Lung (tissue), 12 donors: Measurements from ENCODE around the gene BARX1. TPM values are rescaled to one million over a fixed set of nuclear protein-coding genes. Genes with fewer than 3 reads are reported as not detected.

Experiments
- ATAC-seq: fragments of 200-7000 bp; cut with Tn5 transposase; one replicate; pipeline ENCODE4 v1.9.1; 2020; ENCODE audit warnings: moderate number of reproducible peaks; ENCODE audit not compliant: insufficient read depth, low FRiP score
- DNase-seq, 3 donors: peaks; one replicate each; pipeline ENCODE4 v3.0.0-alpha.2; 2013 to 2017
- H3K27ac ChIP-seq, 2 donors: one replicate each; pipeline ENCODE4 v1.5.1; 2013; ENCODE audit warnings: mild to moderate bottlenecking in 2 of 2, moderate library complexity in 2 of 2, control low read depth in 1 of 2, inconsistent platforms in 1 of 2, low read depth in 1 of 2, low read length in 1 of 2
- H3K27me3 ChIP-seq, 3 donors: one replicate each; pipeline ENCODE4 v1.5.1; 2013; ENCODE audit warnings: low read length in 2 of 3; ENCODE audit not compliant: control insufficient read depth in 3 of 3, insufficient read depth in 3 of 3
- H3K36me3 ChIP-seq, 4 donors: one replicate each; pipeline ENCODE4 v1.5.1; 2013; ENCODE audit warnings: low read length in 4 of 4, mild to moderate bottlenecking in 1 of 4, moderate library complexity in 1 of 4; ENCODE audit not compliant: control insufficient read depth in 4 of 4, insufficient read depth in 4 of 4
- H3K4me1 ChIP-seq, 5 donors: one replicate each; pipeline ENCODE4 v1.5.1; 2013; ENCODE audit warnings: low read length in 5 of 5, mild to moderate bottlenecking in 2 of 5, moderate library complexity in 1 of 5; ENCODE audit not compliant: control insufficient read depth in 5 of 5, insufficient read depth in 5 of 5
- H3K4me3 ChIP-seq: one replicate; pipeline ENCODE4 v1.5.1; 2013; ENCODE audit warnings: mild to moderate bottlenecking, control low read depth, moderate library complexity
- H3K9ac ChIP-seq, 2 donors: one replicate each; pipeline ENCODE4 v1.5.1; 2013; ENCODE audit warnings: low read length in 2 of 2, control low read depth in 1 of 2; ENCODE audit not compliant: insufficient read depth in 1 of 2
- H3K9me3 ChIP-seq, 4 donors: one replicate each; pipeline ENCODE4 v1.5.1; 2013; ENCODE audit warnings: low read length in 3 of 4, mild to moderate bottlenecking in 1 of 4, moderate library complexity in 1 of 4; ENCODE audit not compliant: control insufficient read depth in 4 of 4, insufficient read depth in 3 of 4
- CTCF ChIP-seq: IDR thresholded peaks from 2 replicates; pipeline ENCODE4 v1.5.1; 2012; ENCODE audit warnings: mild to moderate bottlenecking; ENCODE audit errors: control extremely low read depth, extremely low read depth
- WGBS, 2 donors: extraction: QIAGEN DNeasy Blood & Tissue Kit; methylation state at CpG; one replicate each; pipeline ENCODE4 v1.1.7; 2013; 5-methylcytosine and 5-hydroxymethylcytosine counted together
- polyA plus RNA-seq, 2 donors: library from polyadenylated mRNA; stranded (reverse); fragments of 200-250 nt; gene quantifications; one replicate each; pipeline ENCODE4 v1.2.1, GENCODE V29; 2013
- total RNA-seq, 2 donors: library from RNA; depleted of rRNA in 1 of 2; stranded (reverse); fragments of >200 nt in 1 of 2; gene quantifications; one replicate each; pipeline ENCODE4 v1.2.1, GENCODE V29; 2014 to 2021
- donor health status: control.
- donor health status: control.
- donor health status: Bipolar disorder and iron deficiency.
- donor health status: healthy.
- donor health status: DM: yes; HTN: yes; CAD: no.

The BARX1 gene
- total and polyA plus RNA-seq, 4 donors, result 0.08 to 0.09 TPM; not detected in 2

DNA sequence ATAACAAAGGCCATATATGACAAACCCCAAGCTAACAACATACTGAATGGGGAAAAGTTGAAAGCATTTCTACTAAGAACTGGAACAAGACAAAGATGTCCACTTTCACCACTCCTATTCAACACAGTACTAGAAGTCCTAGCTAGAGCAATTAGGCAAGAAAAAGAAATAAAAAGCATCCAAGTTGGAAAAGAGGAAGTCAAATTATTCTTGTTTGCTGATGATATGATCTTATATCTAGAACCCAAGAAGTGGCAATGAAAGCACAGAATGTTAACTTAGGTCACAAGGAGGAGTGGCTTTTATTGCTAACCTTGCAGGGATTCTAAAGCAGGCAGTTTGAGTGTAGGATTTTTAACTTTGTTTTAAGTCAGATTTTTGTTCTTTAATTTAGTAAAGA lies 35.3 kb upstream of the BARX1 start:
- TF ChIP-seq CTCF, result no peak
- Histone ChIP-seq H3K9me3 (peaks cover 0 to 12% (median 6%) of the 10 kb centered on the region in 4 donors), H3K9ac (no peak overlapping the region), H3K27me3 (peaks cover 0 to 2% (median 0%) of the 10 kb centered on the region in 3 donors), H3K4me1 (peaks cover 0 to 4% (median 0%) of the 10 kb centered on the region in 5 donors), H3K4me3 (no peak overlapping the region), H3K27ac (no peak overlapping the region), H3K36me3 (no peaks in the 10 kb centered on the region)
- DNase-seq, result no peak
- ATAC-seq, result no peak

DNA sequence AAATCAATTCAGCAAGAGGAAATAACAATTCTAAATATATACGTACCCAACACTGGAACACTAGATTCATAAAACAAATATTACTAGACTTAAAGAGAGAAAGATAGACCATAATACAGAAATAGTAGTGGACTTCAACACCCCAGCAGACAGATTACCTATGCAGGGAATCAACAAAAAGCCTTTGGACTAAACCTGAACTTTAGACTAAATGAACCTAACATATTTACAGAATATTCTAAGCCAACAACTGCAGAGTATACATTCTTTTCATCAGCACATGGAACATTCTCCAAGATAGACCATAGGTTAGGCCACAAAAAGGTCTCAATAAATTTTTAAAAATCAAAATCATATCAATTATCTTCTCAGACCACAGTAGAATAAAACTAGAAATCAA lies 32.9 kb upstream of the BARX1 start:
- H3K9me3 ChIP-seq, result peaks cover 0 to 12% (median 6%) of the 10 kb centered on the region in 4 donors
- peaks cover 0 to 2% (median 0%) of the 10 kb centered on the region in 3 donors for H3K27me3 ChIP-seq
- ATAC-seq (no peak), DNase-seq (no peak)
- no peaks in the 10 kb centered on the region for H3K36me3 ChIP-seq
- no peak overlapping the region for H3K4me3 ChIP-seq
- no peak for TF ChIP-seq CTCF
- no peak overlapping the region for H3K9ac ChIP-seq
- 65 to 86% methylated on average over 1 of the region's 1 CpG for WGBS, 2 donors
- H3K27ac ChIP-seq, result no peak overlapping the region
- no peaks in the 10 kb centered on the region for H3K4me1 ChIP-seq

- WGBS, 2 donors, result 12 to 30% methylated on average over 2 of the region's 2 CpGs
- H3K4me1 ChIP-seq, result peaks cover 0 to 2% (median 0%) of the 10 kb centered on the region in 5 donors
- H3K27me3 ChIP-seq, result no peaks in the 10 kb centered on the region
- peaks cover 0 to 6% (median 2%) of the 10 kb centered on the region in 4 donors for H3K9me3 ChIP-seq
- TF ChIP-seq CTCF, result no peak
- ATAC-seq, result no peak
- H3K27ac ChIP-seq, result no peak overlapping the region
- no peaks in the 10 kb centered on the region for H3K36me3 ChIP-seq
- H3K9ac ChIP-seq, result no peak overlapping the region
- H3K4me3 ChIP-seq, result no peak overlapping the region
- DNase-seq, result no peak
Measured at GRCh38 chr9:93984860-93985259, 29.7 kb upstream of the BARX1 start.

- Histone ChIP-seq H3K9me3 (peaks cover 0 to 6% (median 2%) of the 10 kb centered on the region in 4 donors), H3K36me3 (no peaks in the 10 kb centered on the region), H3K4me1 (peaks cover 0 to 11% (median 0%) of the 10 kb centered on the region in 5 donors), H3K27ac (no peak overlapping the region), H3K9ac (no peak overlapping the region), H3K27me3 (no peaks in the 10 kb centered on the region), H3K4me3 (no peak overlapping the region)
- ATAC-seq (no peak), DNase-seq (no peak)
- TF ChIP-seq CTCF, result no peak
Measured at GRCh38 chr9:93983875-93984274, 28.7 kb upstream of the BARX1 start.
